Activated CD8-positive, alpha-beta memory T cell treated with anti-CD3 and anti-CD28 coated beads for 24 hours (primary cell): ENCODE data around the gene CLDN19.

Experiments
- DNase-seq: peaks from one replicate; pipeline ENCODE4 v3.0.0-alpha.2; 2020

Gene CLDN19

DNA sequence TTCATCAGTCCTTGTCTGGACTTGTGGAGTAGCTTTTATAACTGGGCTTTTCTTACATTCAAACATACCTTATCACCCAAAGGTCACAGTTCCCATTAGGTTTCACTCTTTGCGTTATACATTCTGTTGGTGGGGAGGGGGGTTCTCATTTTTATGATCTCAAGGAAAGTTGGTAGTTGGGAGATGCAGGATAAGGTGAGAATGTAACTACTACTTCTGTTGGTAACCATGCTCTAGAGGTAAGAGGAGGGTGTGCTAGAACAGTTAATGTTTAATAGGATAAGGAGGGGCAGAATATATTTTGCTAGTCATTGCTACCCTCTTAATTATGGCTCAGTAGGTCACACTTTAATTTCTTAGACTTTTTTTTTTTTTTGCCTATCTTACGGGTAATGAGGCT, 47.1 kb downstream of the CLDN19 start:
- no peak for DNase-seq

GRCh38 chr1:42692461-42692860, 47.6 kb downstream of the CLDN19 start:
- DNase-seq = no peak

DNA sequence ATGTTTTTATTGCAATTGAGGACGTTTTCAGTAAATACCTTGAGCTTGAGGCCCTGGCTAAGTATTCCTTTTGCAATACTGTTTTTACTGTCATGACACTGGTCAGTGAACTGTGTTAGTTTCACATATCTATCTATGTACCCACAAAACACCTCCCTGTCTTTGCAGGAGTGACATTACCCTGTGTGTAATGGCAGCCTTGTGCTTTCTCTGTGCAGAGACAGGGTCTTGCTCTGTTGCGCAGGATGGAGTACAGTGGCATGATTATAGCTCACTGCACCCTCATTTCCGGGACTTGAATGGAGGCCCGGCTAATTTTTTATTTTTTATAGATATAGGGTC, 48.9 kb downstream of the CLDN19 start:
- no peak for DNase-seq

DNA sequence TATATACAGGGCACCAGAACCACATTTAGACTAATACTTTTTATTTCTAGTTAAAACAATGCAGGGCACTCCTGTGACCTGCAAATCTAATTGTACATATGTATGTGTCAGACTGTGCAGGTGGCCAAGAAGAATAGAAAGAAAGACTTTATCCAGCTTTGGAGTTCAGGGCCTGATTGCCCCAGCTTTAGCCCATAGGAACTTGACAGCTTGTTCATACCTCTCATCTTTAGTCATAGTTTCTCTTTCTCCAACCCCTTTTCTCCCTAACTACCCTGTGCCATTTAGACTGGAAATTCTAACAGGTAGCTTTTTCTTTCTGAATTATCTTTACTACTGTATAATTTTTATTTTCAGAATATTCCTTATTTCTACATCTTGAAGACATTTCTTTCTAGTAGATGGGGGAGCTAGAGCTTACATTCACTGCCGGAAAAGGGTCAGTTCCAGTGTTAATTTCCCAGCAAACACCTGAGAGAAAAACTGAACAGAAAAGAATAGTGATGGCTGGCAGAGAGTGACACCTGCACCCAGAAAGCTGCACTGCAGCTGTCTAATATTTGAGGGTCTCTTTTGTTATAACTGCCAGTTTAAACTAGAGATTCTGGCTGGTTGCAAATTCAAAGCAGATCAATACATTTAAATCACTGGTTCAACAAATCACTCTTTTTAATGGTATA, 49.4 kb downstream of the CLDN19 start:
- no peak for DNase-seq

- DNase-seq = no peak
Observed at GRCh38 chr1:42689912-42690311, 50.1 kb downstream of the CLDN19 start.

DNA sequence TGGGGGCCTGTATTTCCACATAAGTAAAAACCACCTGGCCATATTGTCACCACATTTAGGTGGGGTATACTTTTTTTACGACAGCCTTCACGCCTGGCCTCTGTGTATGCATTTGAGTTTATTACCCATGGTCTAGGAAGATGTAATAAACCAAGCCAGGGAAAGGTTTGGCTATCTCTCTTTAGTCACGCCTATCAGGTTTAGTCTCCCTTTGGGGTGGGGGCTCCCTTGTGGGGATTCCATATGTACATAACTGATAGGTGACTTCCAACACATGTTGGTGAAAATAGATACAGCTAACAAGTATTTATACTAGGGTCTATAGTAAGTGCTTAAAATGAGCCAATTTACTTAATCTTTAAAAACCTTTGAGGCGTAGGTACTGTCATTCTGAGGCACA, 53.6 kb downstream of the CLDN19 start:
- no peak for DNase-seq

DNA sequence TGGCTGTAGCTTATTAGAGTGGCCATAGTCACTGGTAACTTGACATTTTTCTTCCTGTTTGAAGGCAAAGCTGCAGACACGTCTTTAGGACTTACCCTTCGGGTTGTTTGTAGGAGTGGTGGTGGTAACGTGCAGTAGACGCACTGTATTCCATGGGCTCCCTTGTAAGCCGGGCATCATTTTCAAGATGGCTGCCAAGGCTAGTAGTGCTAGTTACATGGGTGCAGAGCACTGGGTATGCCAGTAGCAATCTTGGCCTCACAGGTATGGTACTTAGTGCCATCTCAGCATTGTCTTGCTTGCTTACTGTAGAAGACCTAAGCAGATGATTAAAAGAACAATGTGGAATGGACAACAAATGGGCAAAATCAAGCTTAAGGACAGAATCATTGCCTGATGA, 55.9 kb downstream of the CLDN19 start:
- peak; percentile 61 for DNase-seq
